Endothelial cell of umbilical vein (primary cell): Measurements from ENCODE around the gene RELL2. TPM values are rescaled to one million over a fixed set of nuclear protein-coding genes. Genes with fewer than 3 reads are reported as not detected.

Experiments used
- BruUV-seq: library from RNA; stranded (reverse); fragments of 400-500 nt; replicated peaks from 2 replicates; lab custom pipeline; 2021; lab: Mats Ljungman, UMichigan
- CTCF ChIA-PET: fragments of 300-600, 350-600 bp; sonication (Branson Sonifier 250); formaldehyde crosslinking; loops from one replicate; lab custom pipeline; 2021; ENCODE audit warnings: antibody characterized with exemption, inconsistent platforms; lab: Charles Lee
- POLR2A ChIA-PET: fragments of 300-600, 350-600 bp; sonication (Branson Sonifier 250); formaldehyde crosslinking; loops from one replicate; lab custom pipeline; 2021; ENCODE audit warnings: antibody characterized with exemption, inconsistent platforms; lab: Charles Lee
- DNase-seq: peaks from one replicate; pipeline ENCODE4 v3.0.0-alpha.2; 2011; ENCODE audit warnings: low read depth, low spot score
- FAIRE-seq: peaks from 2 replicates; lab custom pipeline; 2011; peaks lifted over from hg19 to GRCh38; lab: Jason Lieb, UNC
- H2AFZ ChIP-seq: 2 replicates; pipeline ENCODE4 v1.6.0; 2012; ENCODE audit warnings: low read depth, low read length, control low read depth, inconsistent platforms
- H3K27ac ChIP-seq: 2 replicates; pipeline ENCODE4 v1.5.1; 2011; ENCODE audit warnings: low read depth, mild to moderate bottlenecking, control low read depth, low read length, moderate library complexity; ENCODE audit not compliant: insufficient read depth
- H3K27me3 ChIP-seq, 2 experiments: 2 replicates each; pipeline versions ENCODE4 v1.6.0 to v1.6.1; 2011; ENCODE audit warnings: low read length in 2 of 2, mixed read lengths in 1 of 2; ENCODE audit not compliant: control insufficient read depth in 2 of 2, insufficient read depth in 2 of 2
- H3K36me3 ChIP-seq, 2 experiments: 2 replicates in 1 of 2; 3 replicates in 1 of 2; pipeline ENCODE4 v1.5.1; 2011; ENCODE audit warnings: low read length in 2 of 2, mild to moderate bottlenecking in 1 of 2, moderate library complexity in 1 of 2; ENCODE audit not compliant: control insufficient read depth in 2 of 2, insufficient read depth in 2 of 2; ENCODE audit errors: extremely low read depth in 1 of 2
- H3K4me1 ChIP-seq: 3 replicates; pipeline ENCODE4 v1.5.1; 2011; ENCODE audit warnings: mild to moderate bottlenecking, low read length; ENCODE audit not compliant: control insufficient read depth, insufficient read depth; ENCODE audit errors: extremely low read depth
- H3K4me2 ChIP-seq: 2 replicates; pipeline ENCODE4 v1.6.1; 2011; ENCODE audit warnings: low read length, control low read depth, mixed read lengths; ENCODE audit not compliant: insufficient read depth
- H3K4me3 ChIP-seq, 3 experiments: fragments of 200-600 bp in 1 of 3; sonication (generic), shearing (Covaris generic) in 1 of 3; replicated peaks in 1 of 3; 2 replicates each; pipeline ENCODE4 v1.5.1; 2011 to 2016; ENCODE audit warnings: control low read depth in 3 of 3, low read length in 3 of 3, mild to moderate bottlenecking in 2 of 3, inconsistent platforms in 1 of 3, low read depth in 1 of 3, moderate library complexity in 1 of 3; ENCODE audit not compliant: insufficient read depth in 1 of 3
- H3K79me2 ChIP-seq: 2 replicates; pipeline ENCODE4 v1.6.0; 2012; ENCODE audit warnings: low read length, inconsistent platforms; ENCODE audit not compliant: control insufficient read depth, insufficient read depth
- H3K9ac ChIP-seq: replicated peaks from 2 replicates; pipeline ENCODE3; 2011; ENCODE audit warnings: low read length, control low read depth; ENCODE audit not compliant: insufficient read depth; ENCODE audit errors: extremely low read depth
- H3K9me1 ChIP-seq: replicated peaks from 3 replicates; pipeline ENCODE4 v1.6.0; 2011; ENCODE audit warnings: mild to moderate bottlenecking, low read length; ENCODE audit not compliant: control insufficient read depth, insufficient read depth; ENCODE audit errors: extremely low read depth
- H3K9me3 ChIP-seq: replicated peaks from 2 replicates; pipeline ENCODE4 v1.5.1; 2012; ENCODE audit warnings: low read length, inconsistent platforms; ENCODE audit not compliant: control insufficient read depth, insufficient read depth
- H4K20me1 ChIP-seq: replicated peaks from 2 replicates; pipeline ENCODE3; 2011; ENCODE audit warnings: mild to moderate bottlenecking, low read length; ENCODE audit not compliant: control insufficient read depth, insufficient read depth; ENCODE audit errors: extremely low read depth
- CTCF ChIP-seq, 2 donors: IDR thresholded peaks; 1 replicate in 1 of 2; 2 replicates in 1 of 2; pipeline ENCODE4 v1.5.1; 2011; ENCODE audit warnings: low read length in 2 of 2, mild to moderate bottlenecking in 2 of 2, moderate library complexity in 2 of 2, control low read depth in 1 of 2, inconsistent platforms in 1 of 2, low read depth in 1 of 2; ENCODE audit not compliant: insufficient read depth in 1 of 2; ENCODE audit errors: extremely low read depth in 1 of 2
- EZH2 ChIP-seq: IDR thresholded peaks from 2 replicates; pipeline ENCODE4 v1.6.1; 2012; ENCODE audit warnings: borderline replicate concordance, low read depth, mild to moderate bottlenecking, moderate library complexity, low read length, inconsistent platforms; ENCODE audit not compliant: severe bottlenecking
- FOS ChIP-seq: IDR thresholded peaks from 2 replicates; pipeline ENCODE4 v1.6.1; 2011; ENCODE audit warnings: mild to moderate bottlenecking, low read length, moderate library complexity, borderline replicate concordance; ENCODE audit not compliant: insufficient read depth
- GATA2 ChIP-seq: IDR thresholded peaks from 2 replicates; pipeline ENCODE4 v1.7.0; 2011; ENCODE audit warnings: low read depth, mild to moderate bottlenecking, moderate library complexity, mixed read lengths, low read length; ENCODE audit not compliant: insufficient read length, insufficient read depth
- JUN ChIP-seq: IDR thresholded peaks from 2 replicates; pipeline ENCODE4 v1.6.1; 2011; ENCODE audit warnings: borderline replicate concordance, low read depth; ENCODE audit not compliant: insufficient read length, insufficient read depth
- MAX ChIP-seq: IDR thresholded peaks from 2 replicates; pipeline ENCODE4 v1.6.1; 2011; ENCODE audit not compliant: insufficient read depth, insufficient read length
- MYC ChIP-seq: IDR thresholded peaks from one replicate; pipeline ENCODE4 v1.6.1; 2011; ENCODE audit warnings: mild to moderate bottlenecking, low read depth, low read length
- POLR2A ChIP-seq: IDR thresholded peaks from 2 replicates; pipeline ENCODE4 v1.6.1; 2012; ENCODE audit warnings: low read depth, mild to moderate bottlenecking, control low read depth, low read length
- POLR2AphosphoS5 ChIP-seq: IDR thresholded peaks from 2 replicates; pipeline ENCODE4 v1.6.1; 2012; ENCODE audit warnings: low read depth, mild to moderate bottlenecking, control low read depth, low read length, moderate library complexity; ENCODE audit not compliant: insufficient read depth
- dilution Hi-C: fragments of 300-500 bp; cut with MboI; formaldehyde crosslinking; loops from one replicate; pipeline ENCODE4 v1.15.0; 2019; ENCODE audit warnings: low sequenced_read_pairs; ENCODE audit not compliant: extremely low pct_ligation_motif_present
- intact Hi-C: fragments of 100-400 bp; cut with micrococcal nuclease; formaldehyde crosslinking; loops from one replicate; pipeline ENCODE4 v1.10.0; 2022
- polyA plus RNA-seq, 4 experiments: library from polyadenylated mRNA; depleted of rRNA in 3 of 4; stranded (reverse) in 3 of 4; unstranded in 1 of 4; fragments of >200 nt; gene quantifications; 2 replicates each; pipeline versions ENCODE4 v1.2.1 to v1.2.3, GENCODE V29; 2011 to 2012; ENCODE audit warnings: missing spikeins in 1 of 4
- total RNA-seq: library from RNA; stranded (reverse); gene quantifications from 2 replicates; pipeline ENCODE4 v1.2.3, GENCODE V29; 2021

Gene RELL2
- total and polyA plus RNA-seq, 2 donors (not counting 3 experiments of a cell fraction or from before 2014, with no cell fraction given), result 3.4 to 3.6 TPM

- dilution Hi-C loops (no loop called here), intact Hi-C loops (no loop called here)
- Histone ChIP-seq H3K4me2 (no peak overlapping the region), H3K79me2 (no peaks in the 10 kb centered on the region), H4K20me1 (no peaks in the 10 kb centered on the region), H3K9me3 (no peaks in the 10 kb centered on the region), H3K36me3 (peaks cover 10 to 18% of the 10 kb centered on the region in 2 experiments), H3K27me3 (no peaks in the 10 kb centered on the region), H3K9ac (no peak overlapping the region), H3K27ac (no peak overlapping the region), H3K4me3 (no peak overlapping the region), H3K4me1 (peaks cover 9% of the 10 kb centered on the region), H2AFZ (no peak overlapping the region), H3K9me1 (no peaks in the 10 kb centered on the region)
- BruUV-seq, result no TSS peak
- ChIA-PET CTCF (interaction anchor here (2.9 kb wide), 1 partner anchor 58 kb away, joined by 12 read pairs; no protein-coding TSS in a partner anchor), POLR2A (no interaction called here)
- DNase-seq (no peak), FAIRE-seq (no peak)
- TF ChIP-seq CTCF (IDR thresholded peaks at IDR 0.05; ENCODE audit: extremely low read depth in 1 of 2, insufficient read depth in 1 of 2, low read depth in 1 of 2, low read length in 2 of 2), result no peak
- TF ChIP-seq MAX, result no peak
- TF ChIP-seq MYC, result no peak
- no peak for TF ChIP-seq JUN
- TF ChIP-seq EZH2, result no peak
- no peak for TF ChIP-seq POLR2AphosphoS5
- no peak for TF ChIP-seq POLR2A
- no peak for TF ChIP-seq FOS
- no peak for TF ChIP-seq GATA2
Measured at GRCh38 chr5:141649972-141650371, 13.2 kb downstream of the RELL2 start.
